Peyer's patch (tissue), 4 donors: ENCODE data around the gene THRAP3. TPM values are rescaled to one million over a fixed set of nuclear protein-coding genes. Genes with fewer than 3 reads are reported as not detected.

Experiments used
- DNase-seq, 3 donors: peaks; one replicate each; pipeline ENCODE4 v3.0.0-alpha.2; 2017 to 2019
- H3K27ac ChIP-seq, 4 donors: fragments of 200-600 bp; sonication (generic); one replicate each; pipeline ENCODE4 v1.5.1; 2016 to 2019
- H3K27me3 ChIP-seq, 2 donors: fragments of 200-600 bp; sonication (generic); one replicate each; pipeline ENCODE4 v1.5.1; 2019
- H3K36me3 ChIP-seq, 3 donors: fragments of 200-600 bp; sonication (generic); one replicate each; pipeline ENCODE4 v1.5.1; 2016 to 2019
- H3K4me1 ChIP-seq, 4 donors: fragments of 200-600 bp; sonication (generic); one replicate each; pipeline ENCODE4 v1.5.1; 2016 to 2019
- H3K4me3 ChIP-seq, 4 donors: fragments of 200-600 bp; sonication (generic); 1 replicate in 3 of 4; 2 replicates in 1 of 4; pipeline ENCODE4 v1.5.1; 2016 to 2019; ENCODE audit warnings: mild to moderate bottlenecking in 1 of 4
- H3K9me3 ChIP-seq, 4 donors: fragments of 200-600 bp; sonication (generic); one replicate each; pipeline ENCODE4 v1.5.1; 2016 to 2019; ENCODE audit warnings: mild to moderate bottlenecking in 1 of 4
- POLR2A ChIP-seq, 2 donors: fragments of 450-650 bp; IDR thresholded peaks; one replicate each; pipeline ENCODE4 v1.5.1; 2017; ENCODE audit warnings: antibody characterized with exemption in 2 of 2, mild to moderate bottlenecking in 2 of 2, moderate library complexity in 2 of 2
- total RNA-seq, 4 donors: library from RNA; depleted of rRNA; stranded (reverse); fragments of >200 nt; gene quantifications; one replicate each; pipeline ENCODE4 v1.1.0, GENCODE V29; 2016
- TF ChIP-seq, protein P1 (sequence below), 6 experiments: fragments of 450-650 bp in 4 of 6; fragments of 200-600 bp in 2 of 6; sonication (generic) in 1 of 6; IDR thresholded peaks; one replicate each; pipeline ENCODE4 v1.5.1; 2017 to 2019; ENCODE audit warnings: antibody characterized with exemption in 6 of 6, mild to moderate bottlenecking in 3 of 6, moderate library complexity in 1 of 6

THRAP3 gene, protein sequence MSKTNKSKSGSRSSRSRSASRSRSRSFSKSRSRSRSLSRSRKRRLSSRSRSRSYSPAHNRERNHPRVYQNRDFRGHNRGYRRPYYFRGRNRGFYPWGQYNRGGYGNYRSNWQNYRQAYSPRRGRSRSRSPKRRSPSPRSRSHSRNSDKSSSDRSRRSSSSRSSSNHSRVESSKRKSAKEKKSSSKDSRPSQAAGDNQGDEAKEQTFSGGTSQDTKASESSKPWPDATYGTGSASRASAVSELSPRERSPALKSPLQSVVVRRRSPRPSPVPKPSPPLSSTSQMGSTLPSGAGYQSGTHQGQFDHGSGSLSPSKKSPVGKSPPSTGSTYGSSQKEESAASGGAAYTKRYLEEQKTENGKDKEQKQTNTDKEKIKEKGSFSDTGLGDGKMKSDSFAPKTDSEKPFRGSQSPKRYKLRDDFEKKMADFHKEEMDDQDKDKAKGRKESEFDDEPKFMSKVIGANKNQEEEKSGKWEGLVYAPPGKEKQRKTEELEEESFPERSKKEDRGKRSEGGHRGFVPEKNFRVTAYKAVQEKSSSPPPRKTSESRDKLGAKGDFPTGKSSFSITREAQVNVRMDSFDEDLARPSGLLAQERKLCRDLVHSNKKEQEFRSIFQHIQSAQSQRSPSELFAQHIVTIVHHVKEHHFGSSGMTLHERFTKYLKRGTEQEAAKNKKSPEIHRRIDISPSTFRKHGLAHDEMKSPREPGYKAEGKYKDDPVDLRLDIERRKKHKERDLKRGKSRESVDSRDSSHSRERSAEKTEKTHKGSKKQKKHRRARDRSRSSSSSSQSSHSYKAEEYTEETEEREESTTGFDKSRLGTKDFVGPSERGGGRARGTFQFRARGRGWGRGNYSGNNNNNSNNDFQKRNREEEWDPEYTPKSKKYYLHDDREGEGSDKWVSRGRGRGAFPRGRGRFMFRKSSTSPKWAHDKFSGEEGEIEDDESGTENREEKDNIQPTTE
- 10 to 100 TPM; 49.5 to 99.0 (median 64.4) TPM for total RNA-seq

DNA sequence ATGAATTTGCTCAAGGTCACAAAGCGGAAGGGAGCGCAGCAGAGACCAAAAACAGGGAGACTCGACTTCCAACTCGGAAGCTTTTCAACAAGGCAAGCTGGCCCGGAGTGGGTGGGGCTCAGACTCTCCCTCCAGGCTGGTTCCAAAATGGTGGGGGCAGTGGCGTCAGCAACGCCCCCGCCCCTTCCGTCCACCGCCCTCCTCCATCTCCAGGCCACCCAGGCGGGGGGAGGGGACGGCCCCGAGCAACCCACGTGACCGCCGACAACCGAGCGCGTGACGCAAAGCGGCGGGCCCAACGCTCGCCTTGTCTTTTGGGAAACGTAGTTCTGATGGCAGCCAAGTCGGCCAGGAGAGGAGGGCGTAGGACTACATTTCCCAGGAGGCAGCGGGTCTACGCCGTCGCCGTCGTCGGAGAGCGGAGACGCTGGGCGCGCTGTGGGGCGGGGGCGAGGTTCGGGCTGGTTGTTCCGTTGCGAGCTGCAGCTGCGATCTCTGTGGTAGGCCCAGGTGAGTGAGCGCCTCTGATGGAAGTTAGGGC is at the start of gene THRAP3:
TSS of gene THRAP3 (plus strand) at position 448 of the 541 bp plus-strand sequence. CDS start 58,121 bp downstream, outside the sequence.
- H3K4me3 ChIP-seq = peak within 1 kb of the TSS; percentile 67 to 98 (median 75)
- DNase-seq = peak; percentile 99 to 100 (median 99)
- H3K9me3 ChIP-seq = no peaks in the 10 kb centered on the region
- TF ChIP-seq POLR2A (IDR thresholded peaks at IDR 0.05) = peak; percentile 94
- TF ChIP-seq, protein P1, sequence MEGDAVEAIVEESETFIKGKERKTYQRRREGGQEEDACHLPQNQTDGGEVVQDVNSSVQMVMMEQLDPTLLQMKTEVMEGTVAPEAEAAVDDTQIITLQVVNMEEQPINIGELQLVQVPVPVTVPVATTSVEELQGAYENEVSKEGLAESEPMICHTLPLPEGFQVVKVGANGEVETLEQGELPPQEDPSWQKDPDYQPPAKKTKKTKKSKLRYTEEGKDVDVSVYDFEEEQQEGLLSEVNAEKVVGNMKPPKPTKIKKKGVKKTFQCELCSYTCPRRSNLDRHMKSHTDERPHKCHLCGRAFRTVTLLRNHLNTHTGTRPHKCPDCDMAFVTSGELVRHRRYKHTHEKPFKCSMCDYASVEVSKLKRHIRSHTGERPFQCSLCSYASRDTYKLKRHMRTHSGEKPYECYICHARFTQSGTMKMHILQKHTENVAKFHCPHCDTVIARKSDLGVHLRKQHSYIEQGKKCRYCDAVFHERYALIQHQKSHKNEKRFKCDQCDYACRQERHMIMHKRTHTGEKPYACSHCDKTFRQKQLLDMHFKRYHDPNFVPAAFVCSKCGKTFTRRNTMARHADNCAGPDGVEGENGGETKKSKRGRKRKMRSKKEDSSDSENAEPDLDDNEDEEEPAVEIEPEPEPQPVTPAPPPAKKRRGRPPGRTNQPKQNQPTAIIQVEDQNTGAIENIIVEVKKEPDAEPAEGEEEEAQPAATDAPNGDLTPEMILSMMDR (IDR thresholded peaks at IDR 0.05) = no peak
- H3K27me3 ChIP-seq = no peaks in the 10 kb centered on the region
- peaks cover 0 to 34% (median 13%) of the 10 kb centered on the region in 4 donors for H3K4me1 ChIP-seq
- H3K27ac ChIP-seq = peak within 1 kb of the TSS; percentile 89 to 95 (median 92)
- peaks cover 0 to 11% (median 0%) of the 10 kb centered on the region in 3 donors for H3K36me3 ChIP-seq

DNA sequence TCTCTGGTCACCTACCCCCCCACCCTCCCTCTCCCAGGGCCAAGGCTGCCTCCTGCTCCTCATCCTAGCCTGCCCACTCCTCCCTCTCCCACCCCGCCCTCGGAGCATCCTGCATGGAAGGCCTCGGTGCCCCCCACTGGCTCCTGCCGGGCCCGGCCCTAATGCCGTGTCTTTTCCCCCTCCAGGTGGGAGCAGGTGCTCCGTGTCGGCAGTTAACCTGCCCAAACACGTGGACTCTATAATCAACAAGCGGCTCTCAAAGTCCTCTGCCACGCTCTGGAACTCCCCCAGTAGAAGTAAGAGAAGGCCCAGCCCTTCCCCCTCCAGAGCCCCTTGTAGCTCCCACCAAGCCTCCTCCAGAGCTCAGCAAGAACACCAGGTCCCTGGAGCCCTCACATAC is 49.5 kb upstream of the THRAP3 start:
- peaks cover 0 to 26% (median 0%) of the 10 kb centered on the region in 4 donors for H3K4me1 ChIP-seq
- DNase-seq = no peak
- H3K9me3 ChIP-seq = no peaks in the 10 kb centered on the region
- H3K27ac ChIP-seq = peak overlapping the region in 1 of 4 donors; percentile 63
- H3K36me3 ChIP-seq = peaks cover 0 to 89% (median 0%) of the 10 kb centered on the region in 3 donors
- no peak for TF ChIP-seq POLR2A (IDR thresholded peaks at IDR 0.05)
- TF ChIP-seq, protein P1 (IDR thresholded peaks at IDR 0.05) = no peak
- H3K27me3 ChIP-seq = no peaks in the 10 kb centered on the region
- no peak overlapping the region for H3K4me3 ChIP-seq

DNA sequence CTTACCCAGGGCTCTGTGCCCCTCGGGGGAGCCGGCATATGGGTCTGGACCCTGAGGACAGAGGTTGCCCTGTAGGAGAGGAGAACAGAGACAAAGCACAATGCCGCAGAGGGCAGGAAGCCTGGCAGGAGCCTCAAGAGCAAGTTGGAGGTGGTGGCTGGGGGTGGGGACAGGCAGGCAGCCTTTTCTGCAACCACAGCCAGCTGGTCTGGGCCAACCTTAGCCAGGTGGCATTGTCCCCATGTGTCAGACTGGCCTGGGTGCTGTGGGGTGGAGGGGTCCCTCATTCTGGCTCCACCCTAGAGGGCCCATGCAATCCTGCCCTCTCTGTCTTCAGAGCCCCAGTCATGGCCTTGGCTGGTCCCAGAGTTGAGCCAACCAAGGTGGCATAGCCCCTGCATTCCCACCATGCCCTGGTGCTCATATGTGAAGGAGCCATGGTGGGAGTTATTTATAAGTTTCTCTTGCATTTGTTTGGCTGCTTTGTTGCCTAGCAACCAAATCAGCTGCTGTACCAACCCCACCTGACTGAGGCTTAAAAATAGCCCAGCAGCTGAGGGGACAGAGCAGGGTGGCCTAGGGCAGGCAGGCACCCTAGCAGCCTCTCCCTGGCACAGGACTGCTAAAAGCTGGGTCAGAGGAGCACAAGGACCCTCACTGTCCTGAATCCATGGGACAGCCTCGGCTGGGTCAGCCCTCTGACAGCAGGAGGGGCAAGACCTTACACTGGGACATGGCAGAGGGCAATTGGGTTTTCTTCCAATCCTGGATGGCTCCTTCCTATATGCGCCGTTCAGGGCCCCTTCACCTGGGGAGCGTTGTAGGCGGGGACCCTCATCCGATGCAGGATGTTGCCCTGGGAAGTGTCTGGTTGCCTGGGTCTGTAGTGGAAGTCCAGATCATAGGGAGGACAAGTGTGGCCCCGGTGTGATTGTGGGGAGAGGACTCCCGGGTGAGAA is 48.8 kb upstream of the THRAP3 start:
- DNase-seq = peak in 1 of 3 donors; percentile 52
- H3K4me3 ChIP-seq = no peak overlapping the region
- no peak for TF ChIP-seq POLR2A (IDR thresholded peaks at IDR 0.05)
- TF ChIP-seq, protein P1 (IDR thresholded peaks at IDR 0.05) = no peak
- H3K27ac ChIP-seq = peak overlapping the region in 2 of 4 donors; percentile 49 to 63
- H3K36me3 ChIP-seq = peaks cover 0 to 93% (median 0%) of the 10 kb centered on the region in 3 donors
- no peaks in the 10 kb centered on the region for H3K27me3 ChIP-seq
- no peaks in the 10 kb centered on the region for H3K9me3 ChIP-seq
- H3K4me1 ChIP-seq = peaks cover 0 to 26% (median 0%) of the 10 kb centered on the region in 4 donors

DNA sequence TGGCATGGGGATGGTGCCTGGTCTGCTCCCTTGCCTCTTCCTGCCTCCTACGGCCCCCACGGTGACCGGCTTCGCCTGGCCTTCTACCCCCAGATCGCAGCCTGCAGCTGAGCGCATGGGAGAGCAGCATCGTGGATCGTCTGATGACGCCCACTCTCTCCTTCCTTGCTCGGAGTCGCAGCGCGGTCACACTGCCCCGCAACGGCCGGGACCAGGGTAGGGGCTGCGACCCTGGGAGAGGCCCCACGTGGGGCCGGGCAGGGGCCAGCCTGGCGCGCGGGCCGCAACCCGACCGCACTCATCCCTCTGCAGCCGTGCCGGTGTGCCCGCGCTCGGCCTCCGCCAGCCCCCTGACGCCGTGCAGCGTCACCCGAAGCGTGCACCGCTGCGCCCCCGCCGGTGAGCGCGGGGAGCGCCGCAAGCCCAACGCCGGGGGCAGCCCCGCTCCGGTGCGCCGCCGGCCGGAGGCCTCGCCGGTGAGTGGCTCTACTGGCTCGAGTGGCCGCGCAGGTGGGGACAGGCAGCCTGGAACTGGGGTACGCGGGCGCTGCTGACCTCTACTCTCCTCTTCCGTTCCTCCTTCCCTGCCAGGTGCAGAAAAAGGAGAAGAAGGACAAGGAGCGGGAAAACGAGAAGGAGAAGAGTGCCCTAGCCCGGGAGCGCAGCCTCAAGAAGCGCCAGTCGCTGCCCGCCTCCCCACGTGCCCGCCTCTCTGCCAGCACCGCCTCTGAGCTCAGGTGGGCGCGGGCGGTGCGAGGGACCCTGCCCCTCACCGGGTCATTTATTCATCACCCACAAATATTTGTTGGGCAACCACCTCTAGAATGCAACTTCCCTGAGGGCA is 47.9 kb upstream of the THRAP3 start:
- Histone ChIP-seq H3K4me1 (peaks cover 0 to 26% (median 0%) of the 10 kb centered on the region in 4 donors), H3K27ac (peak overlapping the region in 2 of 4 donors; percentile 27 to 49), H3K27me3 (no peaks in the 10 kb centered on the region), H3K9me3 (no peaks in the 10 kb centered on the region), H3K36me3 (peaks cover 0 to 93% (median 0%) of the 10 kb centered on the region in 3 donors), H3K4me3 (no peak overlapping the region)
- TF ChIP-seq, protein P1 (IDR thresholded peaks at IDR 0.05) = no peak
- TF ChIP-seq POLR2A (IDR thresholded peaks at IDR 0.05) = no peak
- DNase-seq = no peak
